ENCODE results near the gene ANAPC13.

Gene ANAPC13

GRCh38 chr3:134505485-134505884, 19.7 kb upstream of the ANAPC13 start:
- Histone ChIP-seq H3K27me3 (no peaks in the 10 kb centered on the region), H3K36me3 (peaks cover 4% of the 10 kb centered on the region; the same call in 1 of the 2 replicates), H3K4me3 (ENCODE audit: low read depth, low read length) (no peak overlapping the region), H3K4me1 (no peaks in the 10 kb centered on the region), H3K9me3 (no peaks in the 10 kb centered on the region)
- TF ChIP-seq CTCF (IDR thresholded peaks at IDR 0.05; ENCODE audit: low read depth, low read length), result 0 out of 2 replicates have a peak, but pooled peaks have one; percentile 2
- DNase-seq, result no peak

- no peak for TF ChIP-seq CTCF (IDR thresholded peaks at IDR 0.05; ENCODE audit: low read depth, low read length)
- H3K4me3 ChIP-seq (ENCODE audit: low read depth, low read length), result no peak overlapping the region
- H3K36me3 ChIP-seq, result peaks cover 4% of the 10 kb centered on the region; the same call in 1 of the 2 replicates
- H3K4me1 ChIP-seq, result no peaks in the 10 kb centered on the region
- H3K9me3 ChIP-seq, result no peaks in the 10 kb centered on the region
- H3K27me3 ChIP-seq, result no peaks in the 10 kb centered on the region
- DNase-seq, result no peak
These were observed 18.3 kb upstream of the ANAPC13 start for GRCh38 chr3:134504132-134504531.

GRCh38 chr3:134503266-134503665, 17.5 kb upstream of the ANAPC13 start:
- H3K9me3 ChIP-seq, result no peaks in the 10 kb centered on the region
- no peak for DNase-seq
- no peak overlapping the region for H3K4me3 ChIP-seq (ENCODE audit: low read depth, low read length)
- H3K36me3 ChIP-seq, result peaks cover 4% of the 10 kb centered on the region; the same call in 1 of the 2 replicates
- H3K4me1 ChIP-seq, result no peaks in the 10 kb centered on the region
- no peak for TF ChIP-seq CTCF (IDR thresholded peaks at IDR 0.05; ENCODE audit: low read depth, low read length)
- H3K27me3 ChIP-seq, result no peaks in the 10 kb centered on the region

- no peaks in the 10 kb centered on the region; the same call in 1 of the 2 replicates for H3K4me1 ChIP-seq
- H3K36me3 ChIP-seq, result no peaks in the 10 kb centered on the region; the same call in 1 of the 2 replicates
- H3K4me3 ChIP-seq (ENCODE audit: low read depth, low read length), result no peak overlapping the region
- peak; percentile 53 for DNase-seq
- no peak for TF ChIP-seq CTCF (IDR thresholded peaks at IDR 0.05; ENCODE audit: low read depth, low read length)
- no peaks in the 10 kb centered on the region for H3K27me3 ChIP-seq
- no peaks in the 10 kb centered on the region for H3K9me3 ChIP-seq
These were observed 10.8 kb upstream of the ANAPC13 start for GRCh38 chr3:134496471-134497071.

- no peak for DNase-seq
- no peaks in the 10 kb centered on the region for H3K27me3 ChIP-seq
- no peak for TF ChIP-seq CTCF (IDR thresholded peaks at IDR 0.05; ENCODE audit: low read depth, low read length)
- H3K36me3 ChIP-seq, result no peaks in the 10 kb centered on the region; the same call in 1 of the 2 replicates
- no peaks in the 10 kb centered on the region for H3K9me3 ChIP-seq
- no peak overlapping the region for H3K4me3 ChIP-seq (ENCODE audit: low read depth, low read length)
- no peaks in the 10 kb centered on the region; the same call in 1 of the 2 replicates for H3K4me1 ChIP-seq
These were observed 10.2 kb upstream of the ANAPC13 start for GRCh38 chr3:134495980-134496379.

- Histone ChIP-seq H3K4me1 (no peaks in the 10 kb centered on the region; the same call in 1 of the 2 replicates), H3K36me3 (no peaks in the 10 kb centered on the region; the same call in 1 of the 2 replicates), H3K27me3 (no peaks in the 10 kb centered on the region), H3K9me3 (no peaks in the 10 kb centered on the region), H3K4me3 (ENCODE audit: low read depth, low read length) (no peak overlapping the region)
- no peak for TF ChIP-seq CTCF (IDR thresholded peaks at IDR 0.05; ENCODE audit: low read depth, low read length)
- no peak for DNase-seq
These were observed 8.7 kb upstream of the ANAPC13 start for GRCh38 chr3:134494495-134494894.
